Measurements from ENCODE around the gene SMAD1.

Gene SMAD1

DNA sequence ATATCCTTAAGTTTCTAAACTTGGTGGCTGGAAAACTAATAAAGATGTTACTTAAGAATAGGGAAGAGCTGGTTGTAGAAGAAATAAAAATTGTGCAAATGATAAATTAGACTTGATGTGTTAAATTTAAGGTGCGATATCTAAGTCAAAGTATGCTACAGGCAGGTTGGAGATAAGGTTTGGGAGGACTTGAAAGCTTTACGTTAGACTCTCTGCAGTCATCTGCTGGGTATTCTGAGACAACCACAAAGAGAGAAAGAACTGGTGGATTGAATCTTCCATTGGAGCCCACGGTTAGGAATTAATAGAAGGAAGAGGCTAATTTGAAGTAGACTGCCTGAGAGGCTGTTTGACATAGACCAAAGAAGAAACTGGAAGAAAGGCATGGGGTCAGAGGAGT is 7.9 kb downstream of the SMAD1 start:
- DNase-seq, result no peak

DNA sequence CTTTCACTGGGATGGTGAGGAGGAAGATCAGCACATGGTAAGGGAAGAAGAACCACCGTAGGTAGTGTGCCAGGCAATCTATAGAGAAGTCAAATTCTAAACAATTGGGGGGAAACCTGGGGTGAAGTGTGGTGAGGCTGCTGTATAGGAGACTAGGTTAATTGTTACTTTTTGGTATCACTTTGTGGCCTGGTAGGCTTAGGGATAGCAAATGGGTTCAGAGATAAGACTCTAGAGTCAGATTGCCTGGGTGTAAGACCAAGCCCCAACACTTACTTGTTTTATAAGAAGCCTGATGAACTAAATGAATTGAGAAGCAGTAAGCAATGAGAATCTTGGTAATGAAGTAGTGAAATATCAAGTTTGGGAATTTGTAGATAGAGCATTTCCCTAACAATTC is 8.7 kb downstream of the SMAD1 start:
- no peak for DNase-seq

DNA sequence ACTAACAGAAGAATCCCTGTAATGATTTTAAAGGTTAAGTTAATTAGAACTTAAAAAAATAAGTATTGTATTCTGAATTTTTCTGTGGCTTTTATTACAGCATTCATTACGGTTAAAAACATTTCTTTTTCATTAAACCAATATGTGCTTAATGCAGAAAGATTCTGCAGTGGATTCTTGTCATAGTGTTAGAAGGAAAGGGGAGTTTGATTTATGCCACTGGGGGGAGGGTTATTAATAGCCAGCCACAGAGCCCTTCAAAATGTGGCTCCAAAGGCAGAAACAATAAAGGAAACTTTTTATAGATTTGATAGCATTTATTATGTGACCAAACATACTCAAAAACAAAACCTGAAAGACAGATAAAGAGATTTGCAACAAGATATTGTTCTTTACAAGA is 9.1 kb downstream of the SMAD1 start:
- no peak for DNase-seq

DNA sequence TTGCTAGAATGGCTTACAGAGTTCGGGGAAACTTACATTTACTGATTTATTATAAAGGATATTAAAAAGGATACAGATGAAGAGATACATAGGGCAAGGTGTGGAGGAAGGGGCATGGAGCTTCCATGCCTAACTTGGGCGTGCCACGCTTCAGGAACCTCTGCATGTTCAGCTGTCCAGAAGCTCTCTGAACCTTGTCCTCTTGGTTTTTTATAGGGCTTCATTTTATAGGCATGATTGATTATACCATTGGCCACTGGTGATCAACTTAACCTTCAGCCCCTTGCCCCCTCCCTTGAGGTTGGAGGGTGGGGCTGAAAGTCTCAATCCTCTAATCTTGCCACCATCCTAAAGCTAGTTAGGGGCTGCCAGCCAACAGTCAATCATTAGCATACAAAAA is 10.7 kb downstream of the SMAD1 start:
- DNase-seq, result no peak

DNA sequence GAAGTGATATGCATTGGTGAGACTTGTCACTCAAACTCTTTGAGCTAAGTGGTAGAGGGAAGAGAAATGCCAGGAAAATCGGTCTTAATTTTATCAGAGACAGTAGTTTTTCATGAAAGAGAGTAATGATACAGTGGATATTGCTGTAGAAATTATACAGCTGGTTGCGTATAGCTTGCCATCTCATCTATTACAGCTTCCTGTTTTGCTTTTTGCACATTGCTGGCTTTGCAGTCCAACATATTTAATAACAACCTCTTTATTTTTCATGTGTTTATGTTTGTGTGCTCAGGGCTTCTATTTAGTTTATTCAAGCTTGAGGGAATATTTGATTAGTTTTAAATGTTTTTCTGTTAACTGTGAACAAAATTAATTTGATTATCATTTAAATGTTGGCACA is 11.5 kb downstream of the SMAD1 start:
- DNase-seq, result no peak

DNA sequence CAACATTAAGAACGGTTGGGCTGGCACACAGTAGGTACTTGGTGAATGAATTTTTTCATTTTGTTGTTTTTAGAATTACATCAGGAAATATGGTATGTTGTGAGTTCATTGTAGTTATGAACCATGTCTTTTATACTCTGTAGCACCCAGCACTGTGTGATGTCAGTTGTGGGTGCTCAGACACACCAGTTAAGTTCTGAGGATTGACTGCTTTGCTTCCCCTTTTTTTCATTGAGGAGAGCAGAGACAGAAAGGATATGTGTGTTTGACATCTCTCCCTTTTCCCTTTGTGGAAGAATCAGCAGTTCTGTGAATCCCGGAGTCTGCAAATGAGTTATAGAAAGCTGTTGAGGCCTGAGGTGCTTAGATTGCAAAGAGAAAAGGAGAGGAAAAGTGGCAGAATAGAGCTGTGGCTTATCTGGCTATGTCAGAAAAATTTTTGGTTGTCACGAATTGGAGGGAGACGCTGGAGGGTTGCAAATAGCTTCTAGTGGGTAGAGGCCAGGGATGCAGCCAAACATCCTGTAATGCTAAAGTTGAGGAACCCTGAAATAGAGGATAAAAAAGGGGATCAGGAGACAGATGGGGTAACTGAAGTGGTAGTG is 13.1 kb downstream of the SMAD1 start:
- peak; percentile 22 to 29 for DNase-seq

DNA sequence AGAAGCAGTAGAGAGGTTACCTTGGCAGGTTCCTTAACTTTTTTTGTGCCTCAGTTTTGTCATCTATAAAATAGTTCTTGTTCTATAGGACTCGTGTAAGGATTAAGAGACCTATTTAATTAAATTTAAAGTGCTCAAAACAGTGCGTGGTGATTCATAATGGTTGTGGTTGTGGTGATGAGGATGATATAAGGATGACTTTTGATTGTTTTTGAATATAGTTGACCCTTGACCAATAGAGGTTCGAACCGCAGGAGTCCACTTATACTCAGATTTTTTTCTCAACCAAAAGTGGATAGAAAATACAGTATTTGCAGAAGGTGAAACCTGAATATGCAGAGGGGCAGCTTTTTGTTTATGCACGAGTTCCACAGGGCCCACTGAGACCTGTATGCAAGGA is 14.6 kb downstream of the SMAD1 start:
- DNase-seq, result no peak

DNA sequence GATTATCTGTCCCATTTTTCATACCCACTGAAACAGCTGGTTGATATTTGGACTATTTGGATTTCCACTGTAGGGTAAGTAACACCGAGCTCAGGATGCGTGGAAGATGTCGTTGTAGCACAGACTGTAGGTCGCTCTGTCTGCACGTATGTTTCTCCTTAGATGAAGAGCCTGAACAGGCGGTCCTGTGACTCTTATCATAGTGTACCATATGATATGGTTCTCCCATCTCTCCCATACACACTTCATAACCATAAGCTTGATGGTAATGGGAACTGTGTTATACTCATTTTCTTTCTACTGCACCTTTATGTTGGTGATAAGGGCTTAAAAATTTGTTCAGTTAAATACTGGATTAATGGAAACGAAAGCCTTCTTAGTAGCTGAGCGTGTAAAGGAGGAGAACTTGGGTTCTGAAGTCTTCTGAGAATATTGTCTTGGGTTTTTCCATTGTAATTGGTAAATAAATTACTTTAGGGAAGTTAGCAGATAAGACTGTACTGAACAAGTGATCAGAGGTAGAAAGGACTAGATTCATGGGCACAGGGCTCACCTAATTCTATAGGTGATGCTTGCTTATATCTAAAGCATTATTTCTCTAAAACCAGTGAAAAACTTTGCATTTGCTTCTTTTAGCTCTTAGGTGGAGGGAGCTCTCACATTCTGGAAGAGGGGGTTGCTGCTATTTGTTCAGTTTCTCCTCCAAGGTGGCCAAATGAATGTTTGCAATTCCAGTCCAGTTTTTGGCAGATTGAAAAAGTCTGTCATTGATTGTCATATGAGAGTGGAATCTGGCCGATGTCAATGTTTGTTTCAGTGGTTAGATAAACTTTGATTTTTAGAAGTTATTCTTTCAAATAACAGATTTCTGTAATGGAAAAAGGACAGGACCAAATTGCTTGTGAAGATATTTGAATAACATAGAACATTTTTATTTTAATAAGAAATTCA is 15.8 kb downstream of the SMAD1 start:
- DNase-seq, result no peak

DNA sequence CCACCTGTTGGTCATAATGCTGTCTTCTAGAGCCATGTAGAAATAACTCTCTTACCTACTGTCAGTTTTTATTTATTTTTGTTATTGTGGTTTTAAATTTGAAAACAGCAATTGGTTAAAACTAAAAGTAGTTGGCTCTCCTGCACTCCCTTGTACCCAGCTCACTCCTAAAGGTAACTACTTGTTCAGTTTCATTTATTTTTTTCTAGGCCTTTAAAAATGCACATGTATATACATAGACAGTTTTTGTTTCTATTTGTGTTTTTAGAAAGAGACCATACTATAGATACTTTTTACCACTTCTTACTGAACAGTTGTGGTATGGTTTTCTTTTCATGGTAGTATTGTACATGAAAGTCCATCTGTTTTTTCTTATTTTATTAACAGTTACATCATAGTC is 16.8 kb downstream of the SMAD1 start:
- DNase-seq, result no peak

DNA sequence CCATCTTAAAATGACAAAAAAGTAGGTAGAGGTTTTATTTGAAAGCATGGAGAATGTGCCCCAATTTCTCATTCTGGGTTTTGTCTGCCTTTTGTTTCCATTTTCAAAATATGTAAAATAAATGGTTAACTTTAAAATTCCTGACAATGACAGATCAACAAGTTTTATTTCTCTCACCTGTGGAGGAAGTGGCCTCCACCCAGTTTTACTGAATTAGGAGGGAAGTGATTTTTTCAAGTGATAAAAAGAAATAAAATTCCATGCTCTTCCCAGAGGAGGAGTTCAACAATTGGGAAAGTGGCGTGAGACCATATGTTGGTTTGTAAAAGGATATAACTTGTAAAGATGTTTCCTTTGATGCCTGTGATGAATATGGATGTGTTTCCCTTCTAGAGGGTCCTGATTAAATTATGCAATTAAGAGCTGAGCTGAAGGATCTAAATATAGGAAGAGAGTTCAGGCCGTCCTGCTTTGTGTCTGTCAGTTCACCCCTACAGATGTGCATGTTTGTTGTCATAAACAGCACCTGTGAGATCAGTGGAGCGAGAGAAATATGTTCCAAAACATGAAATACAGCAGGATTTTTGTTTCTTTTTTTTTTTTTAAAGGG is 19.5 kb downstream of the SMAD1 start:
- DNase-seq, result no peak

DNA sequence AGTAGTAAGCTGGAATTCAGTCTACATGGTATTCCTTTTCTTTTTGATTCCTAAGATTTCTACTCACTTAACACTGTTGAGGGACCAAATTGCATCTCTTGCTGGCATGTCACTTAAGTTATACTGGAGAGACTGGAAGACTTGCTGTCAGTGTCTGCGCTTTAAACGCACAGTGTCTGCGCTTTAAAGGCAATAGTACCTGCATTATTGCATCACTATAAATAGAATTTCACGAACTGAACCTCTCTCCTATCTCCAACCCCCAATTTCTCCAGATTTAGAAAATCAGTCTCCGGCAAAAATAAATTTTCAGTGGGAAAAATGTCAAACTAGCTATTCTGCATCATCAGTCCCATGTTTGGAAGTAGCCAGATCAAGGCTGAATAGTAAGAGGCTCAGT is 21.2 kb downstream of the SMAD1 start:
- DNase-seq, result no peak

DNA sequence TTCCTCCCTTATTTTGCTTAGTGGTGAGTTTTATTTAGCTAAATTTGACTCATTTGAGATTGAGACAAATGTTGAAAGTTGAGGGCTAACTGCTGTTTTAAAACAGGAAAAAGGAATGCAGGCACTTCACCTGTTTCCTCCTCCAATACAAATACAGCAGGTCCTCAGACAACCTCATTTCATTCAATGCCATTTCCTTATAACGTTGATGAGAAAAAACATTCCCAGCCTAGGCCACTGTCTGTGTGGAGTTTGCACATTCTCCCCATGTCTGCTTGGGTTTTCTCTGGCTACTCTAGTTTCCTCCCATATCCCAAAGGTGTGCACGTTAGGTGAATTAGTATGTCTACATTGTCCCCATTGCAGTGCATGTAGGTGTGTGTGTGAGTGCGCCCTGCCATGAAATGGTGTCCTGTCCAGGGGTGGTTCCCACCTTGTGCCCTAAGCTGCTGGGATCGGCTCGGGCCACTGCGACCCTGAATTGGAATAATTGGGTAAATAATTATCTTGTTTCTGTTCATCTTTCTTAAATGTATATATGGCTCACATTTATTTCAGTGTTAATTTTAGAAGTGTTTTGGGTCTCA is 21.9 kb downstream of the SMAD1 start:
- no peak for DNase-seq

DNA sequence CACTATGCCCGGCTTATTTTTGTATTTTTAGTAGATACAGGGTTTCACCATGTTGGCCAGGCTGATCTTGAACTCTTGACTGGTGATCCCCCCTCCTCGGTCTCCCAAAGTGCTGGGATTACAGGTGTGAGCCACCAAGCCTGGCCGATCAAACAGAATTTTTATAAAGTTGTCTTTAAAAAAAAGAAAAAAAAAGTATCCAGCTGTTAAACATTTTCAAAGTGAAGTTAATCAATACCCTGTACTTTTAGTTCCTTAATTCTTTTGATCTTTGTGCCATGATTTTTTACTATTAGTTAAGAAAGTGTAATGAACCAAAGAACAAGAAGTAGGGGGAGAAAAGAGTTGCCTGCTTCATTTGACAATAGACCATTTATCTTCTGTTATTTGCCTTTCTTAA is 24.3 kb downstream of the SMAD1 start:
- no peak for DNase-seq

DNA sequence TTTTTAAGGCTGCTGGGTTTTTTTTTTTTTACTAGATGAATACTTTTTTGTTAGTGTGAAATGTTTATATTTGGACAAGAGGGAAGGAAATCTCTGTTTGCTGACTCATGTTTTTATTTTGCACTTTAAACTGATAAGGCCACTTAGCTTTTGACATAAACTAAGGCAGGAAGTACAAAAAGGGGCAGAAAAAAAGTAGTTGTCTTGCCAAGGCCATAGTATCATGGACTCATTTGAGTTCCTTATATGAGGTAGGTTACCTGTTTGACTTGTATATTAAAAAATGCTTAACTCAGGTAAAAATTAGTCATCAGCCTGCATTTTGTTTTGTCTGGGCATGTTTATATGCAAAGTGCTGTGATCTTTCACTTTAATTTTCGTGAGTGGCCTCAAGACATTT is 26.0 kb downstream of the SMAD1 start:
- DNase-seq, result no peak

DNA sequence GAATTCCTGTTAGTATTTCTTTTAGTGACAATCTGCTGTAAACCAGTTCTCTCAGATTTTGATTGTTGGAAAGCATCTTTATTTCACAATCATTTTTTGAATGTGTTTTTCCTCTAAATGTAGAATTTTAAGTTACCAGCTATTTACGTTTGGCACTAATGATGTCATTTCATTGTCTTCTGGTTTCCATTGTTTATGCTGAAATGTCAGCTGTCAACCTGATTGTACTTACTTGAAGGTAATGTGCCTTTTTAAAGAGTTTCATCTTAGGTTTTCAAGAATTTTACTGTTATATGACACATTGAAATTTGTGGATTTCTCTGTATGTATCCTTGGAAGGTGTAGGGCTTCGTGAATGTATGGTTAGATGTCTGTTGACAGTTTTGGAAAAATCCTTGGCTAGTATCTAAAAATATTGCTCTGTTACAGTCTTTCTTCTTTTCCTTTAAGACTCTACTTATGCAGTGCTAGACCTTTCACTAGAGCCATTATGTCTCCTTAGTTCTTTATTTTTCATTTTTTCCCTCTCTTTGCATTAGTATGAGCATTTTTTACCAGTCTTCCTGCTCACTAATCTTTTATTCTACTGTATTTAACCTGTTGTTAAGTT is 30.4 kb downstream of the SMAD1 start:
- no peak for DNase-seq

DNA sequence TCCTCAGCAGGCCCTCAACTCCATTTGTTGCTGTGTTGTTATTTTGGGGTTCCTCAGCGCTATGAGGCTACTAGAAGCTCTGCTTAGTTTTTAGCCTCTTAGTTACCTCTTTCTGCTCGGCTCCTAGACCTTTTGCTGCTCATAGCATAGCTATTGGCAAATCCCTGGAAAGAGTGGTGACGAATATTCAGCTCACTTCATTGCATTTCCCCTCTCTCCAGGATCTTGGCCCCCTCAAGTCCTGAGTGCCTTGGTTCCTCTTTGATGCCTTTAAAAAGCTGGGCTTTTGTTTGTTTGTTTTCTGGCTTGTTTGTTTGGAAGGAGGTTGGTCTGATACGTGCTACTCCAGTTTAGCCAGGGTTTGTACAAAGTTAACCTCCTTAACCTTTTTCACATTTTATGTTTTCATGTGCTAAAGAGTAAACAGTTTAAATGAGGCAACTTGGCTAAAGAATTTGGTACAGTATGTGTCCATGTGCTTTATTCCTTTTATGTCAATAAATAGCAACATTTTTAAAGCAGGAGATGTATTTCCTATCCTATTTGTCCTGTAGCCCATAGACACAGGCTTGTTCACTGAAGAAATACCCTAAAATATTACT is 31.5 kb downstream of the SMAD1 start:
- no peak for DNase-seq

DNA sequence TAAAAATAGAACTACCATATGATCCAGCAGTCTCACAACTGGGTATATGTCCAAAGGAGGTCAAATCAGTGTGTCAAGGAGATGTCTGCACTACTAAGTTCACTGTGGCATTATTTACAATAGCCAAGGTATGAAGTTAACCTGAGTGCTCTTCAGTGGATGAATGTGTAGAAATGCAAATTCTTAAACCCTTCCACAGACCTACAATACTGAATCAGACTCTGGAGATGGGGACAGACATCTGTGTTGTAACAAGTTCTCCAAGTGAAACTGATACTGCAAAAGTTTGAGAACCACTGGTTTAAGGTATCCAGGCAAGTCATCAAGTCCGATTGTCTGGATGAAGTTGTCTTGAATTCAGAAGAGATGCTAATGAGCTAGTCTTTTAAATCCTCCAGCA is 38.5 kb downstream of the SMAD1 start:
- no peak for DNase-seq

DNA sequence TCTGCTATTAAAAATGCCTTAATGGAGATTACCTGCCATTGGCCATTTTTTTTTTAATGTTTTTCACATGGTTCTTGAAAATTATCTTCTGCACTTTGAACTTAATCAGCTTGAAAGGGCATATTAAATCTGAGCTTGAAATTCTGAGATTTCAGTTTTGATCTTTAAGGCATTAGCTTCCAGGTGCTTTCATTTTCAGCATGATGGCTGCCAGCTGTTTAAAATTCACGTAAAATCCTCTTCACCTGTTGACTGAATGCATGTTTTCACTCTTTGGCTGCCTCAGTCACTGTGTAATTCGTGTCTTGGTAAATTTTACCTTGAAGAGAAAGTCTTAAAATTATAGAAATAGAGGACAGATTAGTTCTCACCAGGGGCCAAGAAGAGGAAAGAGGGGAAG is 39.6 kb downstream of the SMAD1 start:
- no peak for DNase-seq

DNA sequence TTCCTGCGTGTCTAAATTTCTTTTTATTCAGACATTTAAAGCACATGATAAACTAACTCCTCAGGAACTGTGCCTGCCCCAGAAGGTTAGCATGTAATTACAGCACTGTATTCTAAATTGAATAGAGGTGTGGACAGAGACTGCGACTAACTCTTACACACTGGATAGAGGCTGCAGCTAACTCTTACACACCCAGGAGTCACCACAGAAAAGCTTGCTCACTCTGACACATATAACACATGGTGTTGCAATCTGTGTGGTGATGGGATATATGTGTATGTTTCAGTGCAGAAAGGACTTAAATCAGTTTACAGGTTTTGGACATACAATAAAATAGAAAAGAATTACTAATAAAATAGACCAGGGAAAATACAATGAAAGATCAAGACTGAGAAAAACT is 41.5 kb downstream of the SMAD1 start:
- DNase-seq, result no peak

DNA sequence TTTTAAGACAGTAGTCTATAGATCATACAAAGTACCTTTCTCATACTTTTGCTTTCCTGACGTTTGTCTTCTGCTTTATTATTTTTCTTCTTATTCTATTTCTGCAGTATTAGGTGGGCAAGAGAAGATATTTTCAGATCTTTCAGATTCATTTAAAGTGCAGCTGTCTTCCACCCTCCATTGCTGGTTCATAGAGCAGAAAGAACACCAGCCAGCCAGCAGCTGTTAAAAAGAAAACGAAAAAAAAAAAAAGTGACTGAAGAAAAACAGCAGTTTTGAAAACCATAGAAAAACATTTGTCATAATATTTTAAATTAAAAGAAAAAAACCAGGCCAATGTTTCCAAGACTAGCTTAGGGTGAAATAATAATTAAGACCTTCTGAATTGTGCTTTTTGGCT is 42.9 kb downstream of the SMAD1 start:
- no peak for DNase-seq

DNA sequence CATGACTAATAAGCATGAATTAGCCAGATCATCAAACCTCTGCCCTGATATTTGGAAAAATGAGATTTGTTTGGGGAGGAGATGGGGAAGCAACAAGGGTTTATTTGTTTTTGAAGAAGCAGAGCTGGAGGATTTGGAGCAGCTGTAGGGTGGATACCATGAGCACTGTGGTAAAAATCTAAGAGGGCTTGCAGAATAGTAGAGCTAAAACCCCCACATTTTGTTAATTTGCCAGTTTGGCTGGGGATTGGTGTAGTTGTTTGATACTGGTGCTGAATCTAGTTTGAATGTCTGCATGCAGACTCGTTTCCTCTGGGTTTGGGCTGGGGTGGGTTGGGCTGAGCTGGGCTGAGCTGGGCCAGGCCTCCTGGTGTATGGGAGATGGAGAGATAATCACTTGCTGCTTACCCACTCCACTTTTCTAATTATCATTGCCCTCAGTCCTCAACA is 43.7 kb downstream of the SMAD1 start:
- DNase-seq, result no peak

DNA sequence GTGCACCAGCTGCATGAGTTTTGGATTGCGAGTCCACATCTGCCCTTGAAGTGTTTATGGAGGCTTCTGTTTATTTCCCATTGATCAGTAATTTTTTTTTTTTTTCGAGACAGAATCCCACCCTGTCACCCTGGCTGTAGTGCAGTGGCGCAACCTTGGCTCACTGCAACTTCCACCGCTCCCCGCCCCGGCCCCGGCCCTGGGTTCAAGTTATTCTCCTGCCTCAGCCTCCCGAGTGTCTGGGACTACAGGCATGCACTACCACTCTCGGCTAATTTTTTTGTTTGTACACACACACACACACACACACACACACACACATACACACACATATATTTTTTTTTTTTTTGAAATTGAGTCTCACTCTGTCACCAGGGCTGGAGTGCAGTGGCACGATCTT is 46.1 kb downstream of the SMAD1 start:
- no peak for DNase-seq

DNA sequence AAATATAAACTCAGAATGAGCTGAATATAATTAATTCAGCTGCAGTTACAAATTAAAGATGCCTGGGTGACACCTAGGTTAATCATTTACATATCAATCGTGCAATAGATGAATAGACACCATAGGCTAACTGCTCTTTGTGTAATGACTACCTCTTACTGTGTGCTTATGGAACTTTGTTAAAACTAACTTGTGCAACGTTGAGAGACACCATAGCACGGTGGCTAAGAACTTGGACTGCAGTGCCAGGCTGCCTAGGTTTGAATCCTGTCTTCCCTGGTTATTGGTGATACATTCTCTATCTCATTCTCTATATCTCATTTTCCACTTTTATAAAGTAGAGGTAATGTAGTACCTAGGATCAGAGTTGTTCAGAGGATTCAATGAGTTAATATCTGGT is 46.9 kb downstream of the SMAD1 start:
- no peak for DNase-seq
